Stimulated activated CD4-positive, alpha-beta T cell treated with anti-CD3 and anti-CD28 coated beads, Interleukin-4, amount 100 ng/mL, for 48 hours (primary cell): ENCODE data around the gene LYSMD1.
"Not testable (repeated sequence)": the region's sequence is repeated elsewhere in the genome, so short reads cannot be mapped to it uniquely, and the experiment has no call there.

Source experiments
- DNase-seq, 2 donors: peaks; one replicate each; pipeline ENCODE4 v3.0.0-alpha.2; 2020; ENCODE audit warnings: low read depth in 2 of 2

Gene LYSMD1

GRCh38 chr1:151165738-151166504 lies at the start of gene LYSMD1, which contains the start of gene SCNM1:
TSS of gene LYSMD1 (minus strand) at chr1:151165902. CDS start at chr1:151165258, 644 bp downstream.
TSS of gene SCNM1 (plus strand) at chr1:151166144. CDS start at chr1:151166153, 9 bp downstream.
- peak; percentile 92 to 95 for DNase-seq

- no peak for DNase-seq
Observed at GRCh38 chr1:151213560-151213959, 47.9 kb upstream of the LYSMD1 start.

- no peak for DNase-seq
Observed at GRCh38 chr1:151211972-151212705, 46.4 kb upstream of the LYSMD1 start.

- DNase-seq = no peak
Observed at GRCh38 chr1:151210830-151211229, 45.1 kb upstream of the LYSMD1 start.

GRCh38 chr1:151205381-151205965 lies 39.8 kb upstream of the LYSMD1 start:
- not testable (repeated sequence) for DNase-seq

GRCh38 chr1:151199873-151200581 lies 34.3 kb upstream of the LYSMD1 start:
- no peak for DNase-seq

GRCh38 chr1:151198254-151199127 lies 32.8 kb upstream of the LYSMD1 start, which contains the start of gene PIP5K1A:
TSS of gene PIP5K1A (plus strand) at chr1:151198552. CDS start at chr1:151198997, 445 bp downstream.
- DNase-seq = peak; percentile 99

- DNase-seq = no peak
Observed at GRCh38 chr1:151197863-151198253, 32.2 kb upstream of the LYSMD1 start.

GRCh38 chr1:151196292-151196800 lies 30.6 kb upstream of the LYSMD1 start:
- DNase-seq = peak; percentile 31 to 50

GRCh38 chr1:151194894-151195594 lies 29.3 kb upstream of the LYSMD1 start:
- not testable (repeated sequence) for DNase-seq

GRCh38 chr1:151193856-151194255 lies 28.2 kb upstream of the LYSMD1 start:
- DNase-seq = no peak

- DNase-seq = no peak
Observed at GRCh38 chr1:151193304-151193703, 27.6 kb upstream of the LYSMD1 start.

GRCh38 chr1:151192047-151192446 lies 26.3 kb upstream of the LYSMD1 start:
- DNase-seq = no peak

- DNase-seq = peak; percentile 80 to 83
Observed at GRCh38 chr1:151189637-151190445, 24.1 kb upstream of the LYSMD1 start, which contains the start of gene VPS72. TSS of gene VPS72 (minus strand) at chr1:151190197. CDS start at chr1:151190121, 76 bp downstream.

GRCh38 chr1:151188667-151189066 lies 23.0 kb upstream of the LYSMD1 start:
- not testable (repeated sequence) for DNase-seq

- DNase-seq = no peak
Observed at GRCh38 chr1:151187205-151187604, 21.5 kb upstream of the LYSMD1 start.

- DNase-seq = no peak
Observed at GRCh38 chr1:151184211-151184610, 18.5 kb upstream of the LYSMD1 start.

- DNase-seq = no peak
Observed at GRCh38 chr1:151176514-151177045, 10.9 kb upstream of the LYSMD1 start.

- no peak for DNase-seq
Observed at GRCh38 chr1:151175863-151176262, 10.2 kb upstream of the LYSMD1 start, which contains the start of gene TMOD4. TSS of gene TMOD4 (minus strand) at chr1:151175981. CDS start at chr1:151174875, 1,106 bp downstream.
